CD4-positive, alpha-beta memory T cell (primary cell): ENCODE data around the gene ERC2. TPM values are rescaled to one million over a fixed set of nuclear protein-coding genes. Genes with fewer than 3 reads are reported as not detected.

Experiments used
- CTCF ChIA-PET: fragments of 350-600 bp; sonication (Branson Sonifier 250); formaldehyde crosslinking; loops from one replicate; lab custom pipeline; 2021; ENCODE audit warnings: inconsistent platforms; ENCODE audit not compliant: partially characterized antibody; lab: Charles Lee
- POLR2A ChIA-PET: fragments of 350-600 bp; sonication (Branson Sonifier 250); formaldehyde crosslinking; loops from one replicate; lab custom pipeline; 2021; ENCODE audit not compliant: partially characterized antibody; lab: Charles Lee
- DNase-seq, 5 donors: peaks; one replicate each; pipeline versions ENCODE4 v3.0.0 to v3.0.0-alpha.2; 2020 to 2022; ENCODE audit warnings: mixed read lengths in 1 of 5
- H3K27ac ChIP-seq: one replicate; pipeline ENCODE4 v1.7.0; 2013; ENCODE audit warnings: low read depth, low read length
- H3K27me3 ChIP-seq: 2 replicates; pipeline ENCODE4 v1.7.0; 2013; ENCODE audit warnings: mild to moderate bottlenecking, low read length, moderate library complexity; ENCODE audit not compliant: insufficient read depth
- H3K36me3 ChIP-seq: 2 replicates; pipeline ENCODE4 v1.7.0; 2013; ENCODE audit warnings: mild to moderate bottlenecking, low read length, moderate library complexity; ENCODE audit not compliant: insufficient read depth
- H3K4me1 ChIP-seq: 2 replicates; pipeline ENCODE4 v1.7.0; 2013; ENCODE audit warnings: mild to moderate bottlenecking, low read length, moderate library complexity; ENCODE audit not compliant: insufficient read depth
- H3K4me3 ChIP-seq, 2 donors: one replicate each; pipeline ENCODE4 v1.7.0; 2013; ENCODE audit warnings: low read length in 2 of 2, mild to moderate bottlenecking in 1 of 2
- H3K9me3 ChIP-seq, 2 donors: one replicate each; pipeline ENCODE4 v1.7.0; 2013; ENCODE audit warnings: low read length in 2 of 2, control low read depth in 1 of 2; ENCODE audit not compliant: control insufficient read depth in 1 of 2
- H3K27ac Mint-ChIP-seq, 7 donors: one replicate each; pipeline ENCODE4 v1.8.0; 2020 to 2021; ENCODE audit warnings: mixed read lengths in 7 of 7, mild to moderate bottlenecking in 6 of 7, inconsistent platforms in 3 of 7, moderate library complexity in 3 of 7
- H3K27me3 Mint-ChIP-seq, 2 donors: one replicate each; pipeline ENCODE4 v1.8.0; 2020 to 2021; ENCODE audit warnings: mixed read lengths in 2 of 2
- H3K36me3 Mint-ChIP-seq, 2 donors: one replicate each; pipeline ENCODE4 v1.8.0; 2020 to 2021; ENCODE audit warnings: mixed read lengths in 2 of 2, inconsistent platforms in 1 of 2, mild to moderate bottlenecking in 1 of 2
- H3K4me1 Mint-ChIP-seq, 4 donors: one replicate each; pipeline ENCODE4 v1.8.0; 2020 to 2021; ENCODE audit warnings: mixed read lengths in 4 of 4, mild to moderate bottlenecking in 1 of 4
- H3K4me3 Mint-ChIP-seq, 8 donors: one replicate each; pipeline ENCODE4 v1.8.0; 2020 to 2021; ENCODE audit warnings: mixed read lengths in 8 of 8, mild to moderate bottlenecking in 7 of 8, moderate library complexity in 6 of 8, inconsistent platforms in 3 of 8
- H3K9me3 Mint-ChIP-seq, 8 donors: one replicate each; pipeline ENCODE4 v1.8.0; 2020 to 2021; ENCODE audit warnings: mixed read lengths in 8 of 8, mild to moderate bottlenecking in 5 of 8, inconsistent platforms in 3 of 8, moderate library complexity in 1 of 8
- intact Hi-C: fragments of 100-400 bp; cut with micrococcal nuclease; formaldehyde crosslinking; loops from one replicate; pipeline ENCODE4 v1.15.1; 2023
- polyA plus RNA-seq, 2 donors: library from polyadenylated mRNA; unstranded; fragments of 300-500 nt; fragmentation: Illumina TruSeq; gene quantifications; one replicate each; pipeline ENCODE4 v1.2.3, GENCODE V29; 2021
- total RNA-seq, 2 experiments: library from RNA; stranded (reverse); gene quantifications; one replicate each; pipeline ENCODE4 v1.2.3, GENCODE V29; 2021

ERC2 gene
- total and polyA plus RNA-seq, 4 experiments from 2014 or later = not detected

- no peaks in the 10 kb centered on the region for H3K27me3 Mint-ChIP-seq
- CTCF ChIA-PET = no interaction called here
Observed at GRCh38 chr3:55683666-55684270, 784.5 kb downstream of the ERC2 start.

GRCh38 chr3:55682461-55682860 is 785.8 kb downstream of the ERC2 start:
- Histone ChIP-seq H3K4me3 (no peak overlapping the region), H3K9me3 (no peaks in the 10 kb centered on the region), H3K36me3 (no peaks in the 10 kb centered on the region), H3K27me3 (no peaks in the 10 kb centered on the region), H3K4me1 (no peaks in the 10 kb centered on the region), H3K27ac (no peak overlapping the region)
- ChIA-PET POLR2A (no interaction called here), CTCF (no interaction called here)
- intact Hi-C loops = no loop called here
- Mint-ChIP-seq H3K9me3 (peaks cover 0 to 5% (median 0%) of the 10 kb centered on the region in 8 donors), H3K36me3 (no peaks in the 10 kb centered on the region), H3K4me1 (no peaks in the 10 kb centered on the region), H3K27me3 (no peaks in the 10 kb centered on the region), H3K4me3 (no peak overlapping the region), H3K27ac (no peak overlapping the region)
- no peak for DNase-seq

More at GRCh38 chr3:55683666-55684270, 784.5 kb downstream of the ERC2 start:
- Histone ChIP-seq H3K36me3 (no peaks in the 10 kb centered on the region), H3K9me3 (no peaks in the 10 kb centered on the region), H3K4me1 (no peaks in the 10 kb centered on the region), H3K27ac (no peak overlapping the region), H3K4me3 (no peak overlapping the region), H3K27me3 (no peaks in the 10 kb centered on the region)
- Mint-ChIP-seq H3K27ac (no peak overlapping the region), H3K9me3 (peaks cover 0 to 5% (median 0%) of the 10 kb centered on the region in 8 donors), H3K4me1 (no peaks in the 10 kb centered on the region), H3K36me3 (no peaks in the 10 kb centered on the region), H3K4me3 (no peak overlapping the region)
- no peak for DNase-seq
- POLR2A ChIA-PET = no interaction called here
- intact Hi-C loops = no loop called here

GRCh38 chr3:55678546-55679216 is 789.6 kb downstream of the ERC2 start:
- no peaks in the 10 kb centered on the region for H3K36me3 Mint-ChIP-seq
- CTCF ChIA-PET = no interaction called here
- DNase-seq = no peak
- POLR2A ChIA-PET = no interaction called here
- peaks cover 0 to 6% (median 1%) of the 10 kb centered on the region in 8 donors for H3K9me3 Mint-ChIP-seq
- no peak overlapping the region for H3K27ac Mint-ChIP-seq
- H3K4me1 Mint-ChIP-seq = no peaks in the 10 kb centered on the region
- H3K36me3 ChIP-seq = no peaks in the 10 kb centered on the region
- no peaks in the 10 kb centered on the region for H3K27me3 Mint-ChIP-seq
- H3K4me3 ChIP-seq = no peak overlapping the region
- H3K9me3 ChIP-seq = no peaks in the 10 kb centered on the region
- H3K4me1 ChIP-seq = no peaks in the 10 kb centered on the region
- no peak overlapping the region for H3K27ac ChIP-seq
- no peak overlapping the region for H3K4me3 Mint-ChIP-seq
- intact Hi-C loops = no loop called here
- no peaks in the 10 kb centered on the region for H3K27me3 ChIP-seq

- intact Hi-C loops = no loop called here
- POLR2A ChIA-PET = no interaction called here
Observed at GRCh38 chr3:55676643-55677042, 791.6 kb downstream of the ERC2 start.

GRCh38 chr3:55675478-55675877 is 792.8 kb downstream of the ERC2 start:
- Histone ChIP-seq H3K27me3 (no peaks in the 10 kb centered on the region), H3K36me3 (no peaks in the 10 kb centered on the region), H3K9me3 (no peaks in the 10 kb centered on the region), H3K4me3 (no peak overlapping the region), H3K4me1 (no peaks in the 10 kb centered on the region), H3K27ac (no peak overlapping the region)
- Mint-ChIP-seq H3K4me1 (no peaks in the 10 kb centered on the region), H3K36me3 (no peaks in the 10 kb centered on the region), H3K4me3 (no peak overlapping the region), H3K9me3 (peaks cover 0 to 5% (median under 1%) of the 10 kb centered on the region in 8 donors), H3K27ac (no peak overlapping the region), H3K27me3 (no peaks in the 10 kb centered on the region)
- ChIA-PET POLR2A (no interaction called here), CTCF (no interaction called here)
- intact Hi-C loops = no loop called here
- no peak for DNase-seq

More at GRCh38 chr3:55676643-55677042, 791.6 kb downstream of the ERC2 start:
- Mint-ChIP-seq H3K4me1 (no peaks in the 10 kb centered on the region), H3K36me3 (no peaks in the 10 kb centered on the region), H3K27ac (no peak overlapping the region), H3K27me3 (no peaks in the 10 kb centered on the region), H3K4me3 (no peak overlapping the region), H3K9me3 (peaks cover 0 to 5% (median 1%) of the 10 kb centered on the region in 8 donors)
- no peak for DNase-seq
- H3K36me3 ChIP-seq = no peaks in the 10 kb centered on the region
- CTCF ChIA-PET = no interaction called here
- no peak overlapping the region for H3K4me3 ChIP-seq
- H3K27me3 ChIP-seq = no peaks in the 10 kb centered on the region
- H3K27ac ChIP-seq = no peak overlapping the region
- H3K4me1 ChIP-seq = no peaks in the 10 kb centered on the region
- no peaks in the 10 kb centered on the region for H3K9me3 ChIP-seq

GRCh38 chr3:55673764-55674163 is 794.5 kb downstream of the ERC2 start:
- H3K27me3 ChIP-seq = no peaks in the 10 kb centered on the region
- H3K4me1 ChIP-seq = no peaks in the 10 kb centered on the region
- no peak overlapping the region for H3K4me3 ChIP-seq
- H3K4me3 Mint-ChIP-seq = no peak overlapping the region
- ChIA-PET CTCF (no interaction called here), POLR2A (no interaction called here)
- no peaks in the 10 kb centered on the region for H3K4me1 Mint-ChIP-seq
- no peaks in the 10 kb centered on the region for H3K27me3 Mint-ChIP-seq
- no peaks in the 10 kb centered on the region for H3K36me3 Mint-ChIP-seq
- no peaks in the 10 kb centered on the region for H3K9me3 ChIP-seq
- DNase-seq = no peak
- H3K9me3 Mint-ChIP-seq = peaks cover 0 to 2% (median 0%) of the 10 kb centered on the region in 8 donors
- H3K27ac ChIP-seq = no peak overlapping the region
- H3K27ac Mint-ChIP-seq = no peak overlapping the region
- intact Hi-C loops = no loop called here
- no peaks in the 10 kb centered on the region for H3K36me3 ChIP-seq

- ChIA-PET POLR2A (no interaction called here), CTCF (no interaction called here)
- Mint-ChIP-seq H3K27ac (no peak overlapping the region), H3K9me3 (peaks cover 0 to 4% (median 0%) of the 10 kb centered on the region in 8 donors), H3K36me3 (no peaks in the 10 kb centered on the region), H3K27me3 (no peaks in the 10 kb centered on the region), H3K4me3 (no peak overlapping the region), H3K4me1 (no peaks in the 10 kb centered on the region)
- Histone ChIP-seq H3K4me3 (no peak overlapping the region), H3K27me3 (no peaks in the 10 kb centered on the region), H3K4me1 (no peaks in the 10 kb centered on the region), H3K27ac (no peak overlapping the region), H3K36me3 (no peaks in the 10 kb centered on the region), H3K9me3 (no peaks in the 10 kb centered on the region)
- no peak for DNase-seq
- intact Hi-C loops = no loop called here
Observed at GRCh38 chr3:55669133-55669532, 799.1 kb downstream of the ERC2 start.
